Natural killer cell (primary cell): ENCODE results near the gene RHOF. TPM values are rescaled to one million over a fixed set of nuclear protein-coding genes. Genes with fewer than 3 reads are reported as not detected.

ENCODE experiments used
- ATAC-seq, 3 donors: fragments of 150-1000 bp in 2 of 3; fragments of 200-7000 bp in 1 of 3; cut with Tn5 transposase; 1 replicate in 1 of 3; 2 replicates in 2 of 3; pipeline ENCODE4 v1.10.0; 2021; ENCODE audit warnings: mild to moderate bottlenecking in 2 of 3, moderate library complexity in 2 of 3
- DNase-seq, 2 donors: peaks; one replicate each; pipeline versions ENCODE4 v3.0.0 to v3.0.0-alpha.2; 2013 to 2021; ENCODE audit warnings: mixed read lengths in 1 of 2
- H3K27ac ChIP-seq: one replicate; pipeline ENCODE4 v1.5.1; 2013; ENCODE audit warnings: mild to moderate bottlenecking, low read length
- H3K27me3 ChIP-seq: one replicate; pipeline ENCODE4 v1.6.1; 2013; ENCODE audit warnings: low read length; ENCODE audit not compliant: control insufficient read depth, insufficient read depth
- H3K36me3 ChIP-seq: one replicate; pipeline ENCODE4 v1.6.1; 2013; ENCODE audit warnings: low read length; ENCODE audit not compliant: control insufficient read depth, insufficient read depth
- H3K4me1 ChIP-seq: one replicate; pipeline ENCODE4 v1.6.1; 2013; ENCODE audit warnings: low read length; ENCODE audit not compliant: control insufficient read depth, insufficient read depth
- H3K4me3 ChIP-seq: one replicate; pipeline ENCODE4 v1.5.1; 2013; ENCODE audit warnings: low read length
- H3K9me3 ChIP-seq: one replicate; pipeline ENCODE4 v1.6.1; 2013; ENCODE audit warnings: low read length; ENCODE audit not compliant: control insufficient read depth, insufficient read depth
- H3K27ac Mint-ChIP-seq, 2 donors: one replicate each; pipeline ENCODE4 v1.8.0; 2022; ENCODE audit warnings: mild to moderate bottlenecking in 2 of 2, mixed read lengths in 2 of 2, moderate library complexity in 1 of 2
- H3K27me3 Mint-ChIP-seq, 2 donors: one replicate each; pipeline ENCODE4 v1.8.0; 2022; ENCODE audit warnings: low read depth in 2 of 2, mixed read lengths in 2 of 2
- H3K36me3 Mint-ChIP-seq: one replicate; pipeline ENCODE4 v1.8.0; 2022; ENCODE audit warnings: mixed read lengths
- H3K4me1 Mint-ChIP-seq, 2 donors: one replicate each; pipeline ENCODE4 v1.8.0; 2022; ENCODE audit warnings: mixed read lengths in 2 of 2
- H3K4me3 Mint-ChIP-seq: one replicate; pipeline ENCODE4 v1.8.0; 2022; ENCODE audit warnings: mild to moderate bottlenecking, moderate library complexity, mixed read lengths
- H3K9me3 Mint-ChIP-seq, 2 donors: one replicate each; pipeline ENCODE4 v1.8.0; 2022; ENCODE audit warnings: mixed read lengths in 2 of 2
- CTCF ChIP-seq: fragments of 200-600 bp; IDR thresholded peaks from one replicate; pipeline ENCODE4 v1.8.0; 2022; ENCODE audit warnings: antibody characterized with exemption
- WGBS: methylation state at CpG from one replicate; pipeline ENCODE4 v1.1.7; 2013; ENCODE audit warnings: missing lambda C conversion rate; ENCODE audit not compliant: insufficient coverage; 5-methylcytosine and 5-hydroxymethylcytosine counted together
- intact Hi-C: fragments of 100-400 bp; cut with micrococcal nuclease; formaldehyde crosslinking; loops from one replicate; pipeline ENCODE4 v1.14.2; 2022
- total RNA-seq, 4 donors: library from RNA; stranded (reverse); fragments of 120-200 nt in 1 of 4; gene quantifications; one replicate each; pipeline versions ENCODE4 v1.2.3 to v1.2.4, GENCODE V29; 2013 to 2022

The RHOF gene
- total RNA-seq, 3 donors from 2014 or later (not counting 1 experiment from before 2014, with no cell fraction given), result 146 to 201 (median 177) TPM

- Mint-ChIP-seq H3K27ac (no peak overlapping the region), H3K9me3 (no peaks in the 10 kb centered on the region), H3K4me3 (no peak overlapping the region), H3K36me3 (no peaks in the 10 kb centered on the region), H3K27me3 (no peaks in the 10 kb centered on the region), H3K4me1 (peaks cover 0 to 6% of the 10 kb centered on the region in 2 donors)
- no peak overlapping the region for H3K27ac ChIP-seq
- no peaks in the 10 kb centered on the region for H3K36me3 ChIP-seq
- intact Hi-C loops, result no loop called here
- no peak for ATAC-seq
- H3K4me3 ChIP-seq, result no peak overlapping the region
- no peak for DNase-seq
- H3K9me3 ChIP-seq, result no peaks in the 10 kb centered on the region
- H3K27me3 ChIP-seq, result no peaks in the 10 kb centered on the region
- TF ChIP-seq CTCF, result no peak
- 91% methylated on average over 5 of the region's 5 CpGs for WGBS
- H3K4me1 ChIP-seq, result no peaks in the 10 kb centered on the region
Measured at GRCh38 chr12:121766290-121767039, 27.0 kb downstream of the RHOF start.

GRCh38 chr12:121765573-121765972 lies 27.9 kb downstream of the RHOF start:
- no peak for DNase-seq
- Histone ChIP-seq H3K27me3 (no peaks in the 10 kb centered on the region), H3K4me3 (no peak overlapping the region), H3K4me1 (no peaks in the 10 kb centered on the region), H3K9me3 (no peaks in the 10 kb centered on the region), H3K36me3 (no peaks in the 10 kb centered on the region), H3K27ac (no peak overlapping the region)
- no peaks in the 10 kb centered on the region for H3K36me3 Mint-ChIP-seq
- H3K27me3 Mint-ChIP-seq, result no peaks in the 10 kb centered on the region
- no peak overlapping the region for H3K27ac Mint-ChIP-seq
- no peak for TF ChIP-seq CTCF
- no peak for ATAC-seq
- H3K9me3 Mint-ChIP-seq, result no peaks in the 10 kb centered on the region
- WGBS, result 87% methylated on average over 5 of the region's 5 CpGs
- peaks cover 0 to 10% of the 10 kb centered on the region in 2 donors for H3K4me1 Mint-ChIP-seq
- H3K4me3 Mint-ChIP-seq, result no peak overlapping the region
- intact Hi-C loops, result no loop called here

DNA sequence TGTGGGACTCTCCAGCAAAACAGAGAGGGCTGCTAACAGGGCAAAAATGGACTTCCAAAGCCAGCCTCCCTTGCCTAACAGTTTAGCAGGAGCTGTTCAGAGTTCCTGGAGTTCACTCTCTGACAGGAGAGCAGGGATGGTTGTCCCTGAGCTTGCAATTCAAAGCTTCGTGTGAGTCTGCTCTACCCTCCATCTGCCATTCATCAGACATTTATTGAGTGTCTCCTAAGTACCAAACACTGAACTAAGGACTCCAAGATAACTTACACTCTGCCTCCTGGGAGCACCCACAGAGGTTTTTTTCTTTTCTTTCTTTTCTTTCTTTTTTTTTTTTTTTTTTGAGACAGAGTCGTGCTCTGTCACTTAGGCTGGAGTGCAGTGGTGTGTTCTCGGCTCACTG lies 28.7 kb downstream of the RHOF start:
- Mint-ChIP-seq H3K27me3 (no peaks in the 10 kb centered on the region), H3K36me3 (no peaks in the 10 kb centered on the region)

More for the DNA sequence above, 28.7 kb downstream of the RHOF start:
- no peaks in the 10 kb centered on the region for H3K9me3 Mint-ChIP-seq
- ATAC-seq, result no peak
- H3K4me1 Mint-ChIP-seq, result peaks cover 0 to 10% of the 10 kb centered on the region in 2 donors
- no peak for TF ChIP-seq CTCF
- no peak for DNase-seq
- no peaks in the 10 kb centered on the region for H3K9me3 ChIP-seq
- no peak overlapping the region for H3K27ac ChIP-seq
- WGBS, result 98% methylated on average over 3 of the region's 3 CpGs
- H3K27me3 ChIP-seq, result no peaks in the 10 kb centered on the region
- no peaks in the 10 kb centered on the region for H3K36me3 ChIP-seq
- no peak overlapping the region for H3K27ac Mint-ChIP-seq
- H3K4me3 Mint-ChIP-seq, result no peak overlapping the region
- no peaks in the 10 kb centered on the region for H3K4me1 ChIP-seq
- no peak overlapping the region for H3K4me3 ChIP-seq
- intact Hi-C loops, result no loop called here
